Liver (tissue), 9 donors: ENCODE data around the gene ING1. TPM values are rescaled to one million over a fixed set of nuclear protein-coding genes. Genes with fewer than 3 reads are reported as not detected.

ENCODE experiments used
- DNase-seq: peaks from one replicate; pipeline ENCODE4 v3.0.0-alpha.2; 2017; ENCODE audit warnings: low spot score
- H3K27ac ChIP-seq, 2 donors: one replicate each; pipeline ENCODE4 v1.7.0; 2013; ENCODE audit warnings: inconsistent platforms in 2 of 2, low read length in 2 of 2, control low read depth in 1 of 2, low read depth in 1 of 2, mild to moderate bottlenecking in 1 of 2
- H3K27me3 ChIP-seq, 4 donors: one replicate each; pipeline versions ENCODE4 v1.6.1 to v1.7.0; 2013; ENCODE audit warnings: low read length in 3 of 4, inconsistent platforms in 1 of 4, mild to moderate bottlenecking in 1 of 4, moderate library complexity in 1 of 4; ENCODE audit not compliant: control insufficient read depth in 4 of 4, insufficient read depth in 4 of 4
- H3K36me3 ChIP-seq, 4 donors: one replicate each; pipeline versions ENCODE4 v1.6.1 to v1.7.0; 2013; ENCODE audit warnings: low read length in 3 of 4, mild to moderate bottlenecking in 3 of 4, low read depth in 1 of 4, moderate library complexity in 1 of 4; ENCODE audit not compliant: control insufficient read depth in 4 of 4, insufficient read depth in 3 of 4
- H3K4me1 ChIP-seq, 4 donors: one replicate each; pipeline versions ENCODE4 v1.6.1 to v1.7.0; 2013; ENCODE audit warnings: low read length in 3 of 4, mild to moderate bottlenecking in 3 of 4, moderate library complexity in 1 of 4; ENCODE audit not compliant: control insufficient read depth in 4 of 4, insufficient read depth in 4 of 4
- H3K4me3 ChIP-seq, 3 donors: one replicate each; pipeline versions ENCODE4 v1.6.1 to v1.7.0; 2013; ENCODE audit warnings: low read length in 3 of 3, control low read depth in 1 of 3, low read depth in 1 of 3, mild to moderate bottlenecking in 1 of 3
- H3K9ac ChIP-seq, 2 donors: one replicate each; pipeline ENCODE4 v1.7.0; 2013; ENCODE audit warnings: low read length in 2 of 2, mild to moderate bottlenecking in 2 of 2, moderate library complexity in 2 of 2, control low read depth in 1 of 2, low read depth in 1 of 2
- H3K9me3 ChIP-seq, 4 donors: one replicate each; pipeline versions ENCODE4 v1.6.1 to v1.7.0; 2013; ENCODE audit warnings: low read length in 3 of 4; ENCODE audit not compliant: control insufficient read depth in 4 of 4
- ATF3 ChIP-seq: IDR thresholded peaks from 2 replicates; pipeline ENCODE4 v1.6.1; 2016; ENCODE audit warnings: antibody characterized with exemption
- EGR1 ChIP-seq, 2 donors: IDR thresholded peaks; 2 replicates each; pipeline ENCODE4 v1.6.1; 2016 to 2018; ENCODE audit warnings: antibody characterized with exemption in 2 of 2, low read depth in 2 of 2
- FOXA1 ChIP-seq: IDR thresholded peaks from 2 replicates; pipeline ENCODE4 v1.6.1; 2016; ENCODE audit warnings: antibody characterized with exemption
- GABPA ChIP-seq, 2 donors: IDR thresholded peaks in 1 of 2; conservative IDR thresholded peaks in 1 of 2; 2 replicates each; pipeline ENCODE4 v1.6.1; 2016; ENCODE audit warnings: antibody characterized with exemption in 2 of 2, mild to moderate bottlenecking in 1 of 2, moderate library complexity in 1 of 2
- HNF4A ChIP-seq, 2 donors: conservative IDR thresholded peaks; 2 replicates each; pipeline ENCODE4 v1.6.1; 2016; ENCODE audit warnings: antibody characterized with exemption in 2 of 2, mild to moderate bottlenecking in 2 of 2
- HNF4G ChIP-seq: IDR thresholded peaks from 2 replicates; pipeline ENCODE4 v1.6.1; 2016; ENCODE audit warnings: antibody characterized with exemption
- JUND ChIP-seq, 2 donors: IDR thresholded peaks; 2 replicates each; pipeline ENCODE4 v1.6.1; 2016; ENCODE audit warnings: antibody characterized with exemption in 2 of 2
- MAX ChIP-seq: IDR thresholded peaks from 2 replicates; pipeline ENCODE4 v1.6.1; 2016; ENCODE audit warnings: antibody characterized with exemption
- NR2F2 ChIP-seq: IDR thresholded peaks from 2 replicates; pipeline ENCODE4 v1.6.1; 2016; ENCODE audit warnings: antibody characterized with exemption
- RAD21 ChIP-seq, 2 donors: IDR thresholded peaks; 2 replicates each; pipeline ENCODE4 v1.6.1; 2016; ENCODE audit warnings: antibody characterized with exemption in 2 of 2, mild to moderate bottlenecking in 2 of 2
- RXRA ChIP-seq, 2 donors: IDR thresholded peaks; 2 replicates each; pipeline ENCODE4 v1.6.1; 2017 to 2018; ENCODE audit warnings: antibody characterized with exemption in 2 of 2, mild to moderate bottlenecking in 1 of 2
- SP1 ChIP-seq: IDR thresholded peaks from 2 replicates; pipeline ENCODE4 v1.6.1; 2018; ENCODE audit warnings: antibody characterized with exemption, mild to moderate bottlenecking
- TAF1 ChIP-seq: conservative IDR thresholded peaks from 2 replicates; pipeline ENCODE4 v1.6.1; 2016; ENCODE audit warnings: antibody characterized with exemption, mild to moderate bottlenecking
- WGBS: extraction: QIAGEN DNeasy Blood & Tissue Kit; methylation state at CpG from one replicate; pipeline ENCODE4 v1.1.7; 2013; 5-methylcytosine and 5-hydroxymethylcytosine counted together
- polyA plus RNA-seq, 2 donors: library from polyadenylated mRNA; stranded (reverse) in 1 of 2; unstranded in 1 of 2; fragments of 200-250 nt in 1 of 2; fragments of >200 nt in 1 of 2; fragmentation: Nextera tagmentation in 1 of 2; extraction: Ambion mirVana in 1 of 2; gene quantifications; one replicate each; pipeline versions ENCODE4 v1.2.1 to v1.2.3, GENCODE V29; 2013 to 2015
- total RNA-seq, 2 donors: library from RNA; depleted of rRNA; stranded (reverse); fragments of >200 nt; gene quantifications; one replicate each; pipeline ENCODE4 v1.2.3, GENCODE V29; 2014
- TF ChIP-seq, protein P1 (sequence below): IDR thresholded peaks from 2 replicates; pipeline ENCODE4 v1.6.1; 2016; ENCODE audit warnings: antibody characterized with exemption
- TF ChIP-seq, protein P2 (sequence below): IDR thresholded peaks from 2 replicates; pipeline ENCODE4 v1.6.1; 2016; ENCODE audit warnings: antibody characterized with exemption, mild to moderate bottlenecking
- donor health status: healthy.
- donor health status: healthy.
- donor health status: healthy.
- donor health status: healthy.
- donor health status: healthy.

ING1 gene
- total and polyA plus RNA-seq, 4 donors = 7.5 to 14.1 (median 9.1) TPM

- TF ChIP-seq, protein P1, sequence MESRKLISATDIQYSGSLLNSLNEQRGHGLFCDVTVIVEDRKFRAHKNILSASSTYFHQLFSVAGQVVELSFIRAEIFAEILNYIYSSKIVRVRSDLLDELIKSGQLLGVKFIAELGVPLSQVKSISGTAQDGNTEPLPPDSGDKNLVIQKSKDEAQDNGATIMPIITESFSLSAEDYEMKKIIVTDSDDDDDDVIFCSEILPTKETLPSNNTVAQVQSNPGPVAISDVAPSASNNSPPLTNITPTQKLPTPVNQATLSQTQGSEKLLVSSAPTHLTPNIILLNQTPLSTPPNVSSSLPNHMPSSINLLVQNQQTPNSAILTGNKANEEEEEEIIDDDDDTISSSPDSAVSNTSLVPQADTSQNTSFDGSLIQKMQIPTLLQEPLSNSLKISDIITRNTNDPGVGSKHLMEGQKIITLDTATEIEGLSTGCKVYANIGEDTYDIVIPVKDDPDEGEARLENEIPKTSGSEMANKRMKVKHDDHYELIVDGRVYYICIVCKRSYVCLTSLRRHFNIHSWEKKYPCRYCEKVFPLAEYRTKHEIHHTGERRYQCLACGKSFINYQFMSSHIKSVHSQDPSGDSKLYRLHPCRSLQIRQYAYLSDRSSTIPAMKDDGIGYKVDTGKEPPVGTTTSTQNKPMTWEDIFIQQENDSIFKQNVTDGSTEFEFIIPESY = no peak
- no peak for TF ChIP-seq RAD21 (IDR thresholded peaks at IDR 0.05)
These were observed 5.7 kb downstream of the ING1 start (continued) for GRCh38 chr13:110719036-110719710.

DNA sequence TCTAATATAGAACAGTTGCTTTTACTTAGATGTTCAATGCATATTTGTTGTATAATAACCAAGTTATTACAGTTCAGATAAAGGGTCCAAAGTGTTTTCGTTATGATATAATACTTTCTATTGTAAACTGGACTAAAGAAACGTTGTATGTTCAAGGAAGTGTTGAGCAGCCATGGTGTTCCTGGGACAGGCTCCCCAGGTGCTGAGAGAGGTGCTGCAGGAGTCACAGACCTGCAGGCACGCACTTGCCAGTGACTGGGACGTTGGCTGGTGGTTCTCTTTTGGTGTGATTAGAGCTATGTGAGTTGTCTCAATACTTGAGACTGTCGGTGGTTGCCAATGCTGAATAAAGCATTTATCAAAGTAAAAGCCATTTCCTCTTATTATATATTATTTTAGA lies 9.5 kb downstream of the ING1 start:
- peaks cover 0 to 9% (median 7%) of the 10 kb centered on the region in 4 donors for H3K36me3 ChIP-seq
- H3K4me1 ChIP-seq = peaks cover 0 to 8% (median 5%) of the 10 kb centered on the region in 4 donors
- no peak for TF ChIP-seq SP1
- no peak for TF ChIP-seq HNF4G
- TF ChIP-seq, protein P2, sequence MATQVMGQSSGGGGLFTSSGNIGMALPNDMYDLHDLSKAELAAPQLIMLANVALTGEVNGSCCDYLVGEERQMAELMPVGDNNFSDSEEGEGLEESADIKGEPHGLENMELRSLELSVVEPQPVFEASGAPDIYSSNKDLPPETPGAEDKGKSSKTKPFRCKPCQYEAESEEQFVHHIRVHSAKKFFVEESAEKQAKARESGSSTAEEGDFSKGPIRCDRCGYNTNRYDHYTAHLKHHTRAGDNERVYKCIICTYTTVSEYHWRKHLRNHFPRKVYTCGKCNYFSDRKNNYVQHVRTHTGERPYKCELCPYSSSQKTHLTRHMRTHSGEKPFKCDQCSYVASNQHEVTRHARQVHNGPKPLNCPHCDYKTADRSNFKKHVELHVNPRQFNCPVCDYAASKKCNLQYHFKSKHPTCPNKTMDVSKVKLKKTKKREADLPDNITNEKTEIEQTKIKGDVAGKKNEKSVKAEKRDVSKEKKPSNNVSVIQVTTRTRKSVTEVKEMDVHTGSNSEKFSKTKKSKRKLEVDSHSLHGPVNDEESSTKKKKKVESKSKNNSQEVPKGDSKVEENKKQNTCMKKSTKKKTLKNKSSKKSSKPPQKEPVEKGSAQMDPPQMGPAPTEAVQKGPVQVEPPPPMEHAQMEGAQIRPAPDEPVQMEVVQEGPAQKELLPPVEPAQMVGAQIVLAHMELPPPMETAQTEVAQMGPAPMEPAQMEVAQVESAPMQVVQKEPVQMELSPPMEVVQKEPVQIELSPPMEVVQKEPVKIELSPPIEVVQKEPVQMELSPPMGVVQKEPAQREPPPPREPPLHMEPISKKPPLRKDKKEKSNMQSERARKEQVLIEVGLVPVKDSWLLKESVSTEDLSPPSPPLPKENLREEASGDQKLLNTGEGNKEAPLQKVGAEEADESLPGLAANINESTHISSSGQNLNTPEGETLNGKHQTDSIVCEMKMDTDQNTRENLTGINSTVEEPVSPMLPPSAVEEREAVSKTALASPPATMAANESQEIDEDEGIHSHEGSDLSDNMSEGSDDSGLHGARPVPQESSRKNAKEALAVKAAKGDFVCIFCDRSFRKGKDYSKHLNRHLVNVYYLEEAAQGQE = no peak
- no peak for TF ChIP-seq GABPA (IDR thresholded peaks at IDR 0.05 in 1 of 2, conservative IDR thresholded peaks at IDR 0.05 in 1 of 2)
- TF ChIP-seq EGR1 (IDR thresholded peaks at IDR 0.05; ENCODE audit: low read depth in 2 of 2) = no peak
- TF ChIP-seq, protein P1 = no peak
- TF ChIP-seq RAD21 (IDR thresholded peaks at IDR 0.05) = no peak
- TF ChIP-seq FOXA1 = no peak
- H3K27ac ChIP-seq = no peak overlapping the region
- DNase-seq = no peak
- H3K9me3 ChIP-seq = no peaks in the 10 kb centered on the region
- WGBS = 75% methylated on average over 5 of the region's 5 CpGs
- no peak overlapping the region for H3K4me3 ChIP-seq
- H3K27me3 ChIP-seq = no peaks in the 10 kb centered on the region
- no peak overlapping the region for H3K9ac ChIP-seq

DNA sequence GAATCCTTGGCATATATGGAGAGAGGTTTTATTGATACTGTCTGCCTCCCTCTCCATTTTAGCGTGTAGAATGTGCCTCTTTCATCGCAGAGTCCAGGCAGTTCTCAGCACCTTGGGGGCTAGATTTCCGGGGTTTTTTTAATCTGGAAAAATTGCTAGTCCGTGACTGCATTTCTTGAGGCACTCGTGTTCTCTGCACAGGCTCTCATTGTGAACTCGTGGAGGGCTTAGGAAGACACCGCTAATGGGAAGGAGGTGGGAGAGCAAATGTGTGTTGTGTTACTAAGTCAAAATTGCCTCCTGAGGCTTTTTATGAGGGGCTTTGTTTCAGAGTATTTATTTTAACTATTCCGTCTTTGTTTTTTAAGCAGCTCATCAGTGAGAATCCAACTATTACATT lies 10.1 kb downstream of the ING1 start:
- 87% methylated on average over 8 of the region's 8 CpGs for WGBS
- H3K9me3 ChIP-seq = no peaks in the 10 kb centered on the region
- H3K27ac ChIP-seq = no peak overlapping the region
- H3K27me3 ChIP-seq = no peaks in the 10 kb centered on the region
- no peak for TF ChIP-seq TAF1
- TF ChIP-seq RXRA (IDR thresholded peaks at IDR 0.05) = no peak
- no peak for TF ChIP-seq ATF3
- no peak for TF ChIP-seq NR2F2
- TF ChIP-seq SP1 = no peak
- TF ChIP-seq, protein P2 = no peak
- TF ChIP-seq JUND (IDR thresholded peaks at IDR 0.05) = no peak
- no peak for TF ChIP-seq FOXA1
- TF ChIP-seq RAD21 (IDR thresholded peaks at IDR 0.05) = no peak
- no peak for TF ChIP-seq HNF4G
- TF ChIP-seq MAX = no peak
- TF ChIP-seq HNF4A (conservative IDR thresholded peaks at IDR 0.05) = no peak
- no peak for DNase-seq
- H3K9ac ChIP-seq = no peak overlapping the region
- no peak overlapping the region for H3K4me3 ChIP-seq
- peaks cover 0 to 9% (median 7%) of the 10 kb centered on the region in 4 donors for H3K36me3 ChIP-seq
- peaks cover 0 to 4% (median 2%) of the 10 kb centered on the region in 4 donors for H3K4me1 ChIP-seq
